ENCODE data around the gene HCFC1R1. TPM values are rescaled to one million over a fixed set of nuclear protein-coding genes. Genes with fewer than 3 reads are reported as not detected.
A peak's percentile ranks its signal among the peaks of the same experiment; 100 is the strongest.

The HCFC1R1 gene
- total and polyA plus RNA-seq, 2 experiments from 2014 or later: 30.2 to 192 TPM

- no peak for DNase-seq (ENCODE audit: low spot score)
- H3F3A ChIP-seq (replicated peaks; ENCODE audit: low read depth): no peaks in the 10 kb centered on the region
- ATAC-seq: 0 out of 3 replicates have a peak, but pooled peaks have one; percentile 11
- no peak overlapping the region for H3K27ac ChIP-seq (ENCODE audit: low read depth)
- Mint-ChIP-seq H3K4me1 (peaks cover 22% of the 10 kb centered on the region), H3K36me3 (ENCODE audit: low read depth) (no peaks in the 10 kb centered on the region; the same call in 2 of the 3 replicates), H3K27ac (no peak overlapping the region), H3K27me3 (ENCODE audit: insufficient read depth, low read depth, poor library complexity) (peaks cover 22% of the 10 kb centered on the region), H3K9me3 (no peaks in the 10 kb centered on the region; the same call in 2 of the 3 replicates), H3K4me3 (no peak overlapping the region; the same call in 2 of the 3 replicates)
- TF ChIP-seq JUNB (IDR thresholded peaks at IDR 0.05; ENCODE audit: unreplicated experiment) (no peak), POLR2AphosphoS5 (IDR thresholded peaks at IDR 0.05; ENCODE audit: low read depth) (no peak), NANOG (IDR thresholded peaks at IDR 0.05; ENCODE audit: borderline replicate concordance) (no peak), CREB1 (CRISPR knock-in tag; IDR thresholded peaks at IDR 0.05; ENCODE audit: low read depth) (no peak), ZNF331 (CRISPR knock-in tag; IDR thresholded peaks at IDR 0.05; ENCODE audit: low read depth) (no peak), EZH2 (IDR thresholded peaks at IDR 0.05; ENCODE audit: low read depth, unreplicated experiment) (no peak), STAT1 (IDR thresholded peaks at IDR 0.05; ENCODE audit: unreplicated experiment) (no peak), EZH2phosphoT487 (IDR thresholded peaks at IDR 0.05; ENCODE audit: unreplicated experiment) (no peak), ZNF114 (CRISPR knock-in tag; IDR thresholded peaks at IDR 0.05) (no peak), CTCF (conservative IDR thresholded peaks at IDR 0.05; ENCODE audit: low read depth in 2 of 2) (no peak)
- TF ChIP-seq, protein P1, sequence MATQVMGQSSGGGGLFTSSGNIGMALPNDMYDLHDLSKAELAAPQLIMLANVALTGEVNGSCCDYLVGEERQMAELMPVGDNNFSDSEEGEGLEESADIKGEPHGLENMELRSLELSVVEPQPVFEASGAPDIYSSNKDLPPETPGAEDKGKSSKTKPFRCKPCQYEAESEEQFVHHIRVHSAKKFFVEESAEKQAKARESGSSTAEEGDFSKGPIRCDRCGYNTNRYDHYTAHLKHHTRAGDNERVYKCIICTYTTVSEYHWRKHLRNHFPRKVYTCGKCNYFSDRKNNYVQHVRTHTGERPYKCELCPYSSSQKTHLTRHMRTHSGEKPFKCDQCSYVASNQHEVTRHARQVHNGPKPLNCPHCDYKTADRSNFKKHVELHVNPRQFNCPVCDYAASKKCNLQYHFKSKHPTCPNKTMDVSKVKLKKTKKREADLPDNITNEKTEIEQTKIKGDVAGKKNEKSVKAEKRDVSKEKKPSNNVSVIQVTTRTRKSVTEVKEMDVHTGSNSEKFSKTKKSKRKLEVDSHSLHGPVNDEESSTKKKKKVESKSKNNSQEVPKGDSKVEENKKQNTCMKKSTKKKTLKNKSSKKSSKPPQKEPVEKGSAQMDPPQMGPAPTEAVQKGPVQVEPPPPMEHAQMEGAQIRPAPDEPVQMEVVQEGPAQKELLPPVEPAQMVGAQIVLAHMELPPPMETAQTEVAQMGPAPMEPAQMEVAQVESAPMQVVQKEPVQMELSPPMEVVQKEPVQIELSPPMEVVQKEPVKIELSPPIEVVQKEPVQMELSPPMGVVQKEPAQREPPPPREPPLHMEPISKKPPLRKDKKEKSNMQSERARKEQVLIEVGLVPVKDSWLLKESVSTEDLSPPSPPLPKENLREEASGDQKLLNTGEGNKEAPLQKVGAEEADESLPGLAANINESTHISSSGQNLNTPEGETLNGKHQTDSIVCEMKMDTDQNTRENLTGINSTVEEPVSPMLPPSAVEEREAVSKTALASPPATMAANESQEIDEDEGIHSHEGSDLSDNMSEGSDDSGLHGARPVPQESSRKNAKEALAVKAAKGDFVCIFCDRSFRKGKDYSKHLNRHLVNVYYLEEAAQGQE (IDR thresholded peaks at IDR 0.05; ENCODE audit: unreplicated experiment): no peak
- TF ChIP-seq, protein P2, sequence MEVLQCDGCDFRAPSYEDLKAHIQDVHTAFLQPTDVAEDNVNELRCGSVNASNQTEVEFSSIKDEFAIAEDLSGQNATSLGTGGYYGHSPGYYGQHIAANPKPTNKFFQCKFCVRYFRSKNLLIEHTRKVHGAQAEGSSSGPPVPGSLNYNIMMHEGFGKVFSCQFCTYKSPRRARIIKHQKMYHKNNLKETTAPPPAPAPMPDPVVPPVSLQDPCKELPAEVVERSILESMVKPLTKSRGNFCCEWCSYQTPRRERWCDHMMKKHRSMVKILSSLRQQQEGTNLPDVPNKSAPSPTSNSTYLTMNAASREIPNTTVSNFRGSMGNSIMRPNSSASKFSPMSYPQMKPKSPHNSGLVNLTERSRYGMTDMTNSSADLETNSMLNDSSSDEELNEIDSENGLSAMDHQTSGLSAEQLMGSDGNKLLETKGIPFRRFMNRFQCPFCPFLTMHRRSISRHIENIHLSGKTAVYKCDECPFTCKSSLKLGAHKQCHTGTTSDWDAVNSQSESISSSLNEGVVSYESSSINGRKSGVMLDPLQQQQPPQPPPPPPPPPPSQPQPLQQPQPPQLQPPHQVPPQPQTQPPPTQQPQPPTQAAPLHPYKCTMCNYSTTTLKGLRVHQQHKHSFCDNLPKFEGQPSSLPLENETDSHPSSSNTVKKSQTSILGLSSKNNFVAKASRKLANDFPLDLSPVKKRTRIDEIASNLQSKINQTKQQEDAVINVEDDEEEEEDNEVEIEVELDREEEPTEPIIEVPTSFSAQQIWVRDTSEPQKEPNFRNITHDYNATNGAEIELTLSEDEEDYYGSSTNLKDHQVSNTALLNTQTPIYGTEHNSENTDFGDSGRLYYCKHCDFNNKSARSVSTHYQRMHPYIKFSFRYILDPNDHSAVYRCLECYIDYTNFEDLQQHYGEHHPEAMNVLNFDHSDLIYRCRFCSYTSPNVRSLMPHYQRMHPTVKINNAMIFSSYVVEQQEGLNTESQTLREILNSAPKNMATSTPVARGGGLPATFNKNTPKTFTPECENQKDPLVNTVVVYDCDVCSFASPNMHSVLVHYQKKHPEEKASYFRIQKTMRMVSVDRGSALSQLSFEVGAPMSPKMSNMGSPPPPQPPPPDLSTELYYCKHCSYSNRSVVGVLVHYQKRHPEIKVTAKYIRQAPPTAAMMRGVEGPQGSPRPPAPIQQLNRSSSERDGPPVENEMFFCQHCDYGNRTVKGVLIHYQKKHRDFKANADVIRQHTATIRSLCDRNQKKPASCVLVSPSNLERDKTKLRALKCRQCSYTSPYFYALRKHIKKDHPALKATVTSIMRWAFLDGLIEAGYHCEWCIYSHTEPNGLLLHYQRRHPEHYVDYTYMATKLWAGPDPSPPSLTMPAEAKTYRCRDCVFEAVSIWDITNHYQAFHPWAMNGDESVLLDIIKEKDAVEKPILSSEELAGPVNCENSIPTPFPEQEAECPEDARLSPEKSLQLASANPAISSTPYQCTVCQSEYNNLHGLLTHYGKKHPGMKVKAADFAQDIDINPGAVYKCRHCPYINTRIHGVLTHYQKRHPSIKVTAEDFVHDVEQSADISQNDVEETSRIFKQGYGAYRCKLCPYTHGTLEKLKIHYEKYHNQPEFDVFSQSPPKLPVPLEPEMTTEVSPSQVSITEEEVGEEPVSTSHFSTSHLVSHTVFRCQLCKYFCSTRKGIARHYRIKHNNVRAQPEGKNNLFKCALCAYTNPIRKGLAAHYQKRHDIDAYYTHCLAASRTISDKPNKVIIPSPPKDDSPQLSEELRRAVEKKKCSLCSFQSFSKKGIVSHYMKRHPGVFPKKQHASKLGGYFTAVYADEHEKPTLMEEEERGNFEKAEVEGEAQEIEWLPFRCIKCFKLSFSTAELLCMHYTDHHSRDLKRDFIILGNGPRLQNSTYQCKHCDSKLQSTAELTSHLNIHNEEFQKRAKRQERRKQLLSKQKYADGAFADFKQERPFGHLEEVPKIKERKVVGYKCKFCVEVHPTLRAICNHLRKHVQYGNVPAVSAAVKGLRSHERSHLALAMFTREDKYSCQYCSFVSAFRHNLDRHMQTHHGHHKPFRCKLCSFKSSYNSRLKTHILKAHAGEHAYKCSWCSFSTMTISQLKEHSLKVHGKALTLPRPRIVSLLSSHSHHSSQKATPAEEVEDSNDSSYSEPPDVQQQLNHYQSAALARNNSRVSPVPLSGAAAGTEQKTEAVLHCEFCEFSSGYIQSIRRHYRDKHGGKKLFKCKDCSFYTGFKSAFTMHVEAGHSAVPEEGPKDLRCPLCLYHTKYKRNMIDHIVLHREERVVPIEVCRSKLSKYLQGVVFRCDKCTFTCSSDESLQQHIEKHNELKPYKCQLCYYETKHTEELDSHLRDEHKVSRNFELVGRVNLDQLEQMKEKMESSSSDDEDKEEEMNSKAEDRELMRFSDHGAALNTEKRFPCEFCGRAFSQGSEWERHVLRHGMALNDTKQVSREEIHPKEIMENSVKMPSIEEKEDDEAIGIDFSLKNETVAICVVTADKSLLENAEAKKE (CRISPR knock-in tag; IDR thresholded peaks at IDR 0.05): no peak
- peak overlapping the region; percentile 76; the same call in 1 of the 2 replicates for H2AFZ ChIP-seq
- no peaks in the 10 kb centered on the region for H3K79me2 ChIP-seq (replicated peaks; ENCODE audit: insufficient read depth)
- H3K36me3 ChIP-seq (ENCODE audit: insufficient read depth): no peaks in the 10 kb centered on the region
- H3K27me3 ChIP-seq (ENCODE audit: insufficient read depth): 0 out of 2 replicates have a peak, but pooled peaks cover 4% of the 10 kb centered on the region
- H4K20me1 ChIP-seq (replicated peaks; ENCODE audit: insufficient read depth): no peaks in the 10 kb centered on the region
- H3K4me3 ChIP-seq: no peak overlapping the region
- H3K4me2 ChIP-seq: no peak overlapping the region
- no peaks in the 10 kb centered on the region for H3K9me2 ChIP-seq (ENCODE audit: insufficient read depth)
- 0 out of 2 replicates have a peak, but pooled peaks cover 4% of the 10 kb centered on the region for H3K4me1 ChIP-seq (ENCODE audit: insufficient read depth)
Observed at GRCh38 chr16:3065742-3066439, 42.1 kb upstream of the HCFC1R1 start.

All from GM23338 (cell line).